ENCODE data around the gene TALDO1. TPM values are rescaled to one million over a fixed set of nuclear protein-coding genes. Genes with fewer than 3 reads are reported as not detected.

Gene TALDO1
- total and polyA plus RNA-seq, 10 donors, result 108 to 292 (median 208) TPM

DNA sequence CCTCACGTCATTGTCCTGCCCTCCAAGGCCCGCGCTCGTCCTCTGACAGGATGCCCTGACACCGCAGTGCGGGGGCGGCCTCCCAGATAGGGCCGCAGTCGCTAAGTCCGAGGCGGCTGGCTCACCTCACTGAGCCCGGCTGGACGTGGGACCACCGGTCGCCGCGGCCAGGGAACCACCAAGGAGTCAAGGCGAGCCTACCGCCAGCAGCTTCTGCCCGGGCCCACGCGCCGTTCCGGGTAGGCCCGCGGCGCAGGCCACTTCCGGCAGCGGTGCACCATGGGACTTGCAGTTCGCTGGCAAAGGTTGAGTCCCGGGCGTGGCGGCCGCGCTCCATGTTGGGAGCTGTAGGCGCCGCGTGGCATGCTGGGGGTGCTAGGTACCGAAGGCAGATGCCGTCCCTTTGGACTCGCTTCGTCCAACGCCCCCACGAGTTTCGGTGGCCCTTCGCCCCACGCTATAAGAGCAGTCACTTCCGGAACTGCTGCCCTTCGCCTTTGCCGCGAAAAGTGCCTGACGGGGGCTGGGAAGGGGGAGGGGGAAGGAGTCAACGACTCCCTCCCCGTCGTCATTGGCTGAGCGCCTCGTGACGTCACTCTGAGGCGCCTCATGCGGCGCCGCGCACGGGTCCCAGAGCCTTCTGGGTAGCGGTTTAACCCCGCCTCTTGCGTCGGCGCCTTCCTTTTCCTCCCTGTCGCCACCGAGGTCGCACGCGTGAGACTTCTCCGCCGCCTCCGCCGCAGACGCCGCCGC is 62.2 kb downstream of the TALDO1 start, which contains the start of gene RPLP2:
RPLP2 (plus strand) TSS at position 681 of the 753 bp plus-strand sequence. CDS start 268 bp downstream, outside the sequence.
- WGBS, 5 donors, result 0 to 1% (median 0%) methylated on average over 25 to 81 of the region's 81 CpGs
- peak; percentile 94 to 99 (median 97) for TF ChIP-seq POLR2AphosphoS5 (IDR thresholded peaks at IDR 0.05)
- peak; percentile 68 to 97 (median 85) for TF ChIP-seq POLR2A (IDR thresholded peaks at IDR 0.05)
- TF ChIP-seq, protein P1, sequence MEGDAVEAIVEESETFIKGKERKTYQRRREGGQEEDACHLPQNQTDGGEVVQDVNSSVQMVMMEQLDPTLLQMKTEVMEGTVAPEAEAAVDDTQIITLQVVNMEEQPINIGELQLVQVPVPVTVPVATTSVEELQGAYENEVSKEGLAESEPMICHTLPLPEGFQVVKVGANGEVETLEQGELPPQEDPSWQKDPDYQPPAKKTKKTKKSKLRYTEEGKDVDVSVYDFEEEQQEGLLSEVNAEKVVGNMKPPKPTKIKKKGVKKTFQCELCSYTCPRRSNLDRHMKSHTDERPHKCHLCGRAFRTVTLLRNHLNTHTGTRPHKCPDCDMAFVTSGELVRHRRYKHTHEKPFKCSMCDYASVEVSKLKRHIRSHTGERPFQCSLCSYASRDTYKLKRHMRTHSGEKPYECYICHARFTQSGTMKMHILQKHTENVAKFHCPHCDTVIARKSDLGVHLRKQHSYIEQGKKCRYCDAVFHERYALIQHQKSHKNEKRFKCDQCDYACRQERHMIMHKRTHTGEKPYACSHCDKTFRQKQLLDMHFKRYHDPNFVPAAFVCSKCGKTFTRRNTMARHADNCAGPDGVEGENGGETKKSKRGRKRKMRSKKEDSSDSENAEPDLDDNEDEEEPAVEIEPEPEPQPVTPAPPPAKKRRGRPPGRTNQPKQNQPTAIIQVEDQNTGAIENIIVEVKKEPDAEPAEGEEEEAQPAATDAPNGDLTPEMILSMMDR (IDR thresholded peaks at IDR 0.05 in 8 of 11, conservative IDR thresholded peaks at IDR 0.05 in 3 of 11), result peak in 4 of 11 experiments; percentile 6 to 33 (median 23)
- Histone ChIP-seq H3K9me3 (no peaks in the 10 kb centered on the region), H3K27ac (peak within 1 kb of the TSS; percentile 92 to 96 (median 96)), H3K36me3 (peaks cover 0 to 34% (median 31%) of the 10 kb centered on the region in 6 donors), H3K4me1 (peaks cover 20 to 72% (median 53%) of the 10 kb centered on the region in 6 donors), H3K27me3 (replicated peaks in 1 of 7) (no peaks in the 10 kb centered on the region), H3K4me3 (peak within 1 kb of the TSS; percentile 78 to 99 (median 90))
- intact Hi-C loops (cut with DNase I; ENCODE audit: low total_unique reads), result no loop called here
- DNase-seq, result peak; percentile 100

DNA sequence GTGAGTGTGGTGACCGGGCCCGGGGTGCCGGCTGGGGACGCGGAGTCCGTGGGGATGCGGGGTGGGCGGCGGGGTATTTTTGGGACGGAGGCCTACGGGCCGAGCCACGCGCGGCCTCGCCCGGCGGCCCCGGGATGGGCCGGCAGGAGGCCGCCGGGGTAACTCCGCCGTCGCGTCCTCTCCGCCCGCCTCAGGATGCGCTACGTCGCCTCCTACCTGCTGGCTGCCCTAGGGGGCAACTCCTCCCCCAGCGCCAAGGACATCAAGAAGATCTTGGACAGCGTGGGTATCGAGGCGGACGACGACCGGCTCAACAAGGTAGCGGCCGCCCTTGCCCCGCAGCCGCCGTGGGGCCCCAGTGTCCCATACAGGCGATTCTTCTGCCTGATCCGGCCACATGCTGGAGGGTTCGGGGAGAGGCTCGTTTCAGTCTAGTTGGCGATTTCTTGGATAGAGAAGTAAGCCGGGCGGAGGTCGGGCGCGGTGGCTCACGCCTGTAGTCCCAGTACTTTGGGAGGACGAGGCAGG is 62.8 kb downstream of the TALDO1 start:
- intact Hi-C loops (cut with DNase I; ENCODE audit: low total_unique reads), result no loop called here
- WGBS, 5 donors, result 0 to 1% (median 1%) methylated on average over 12 to 55 of the region's 55 CpGs
- Histone ChIP-seq H3K27me3 (replicated peaks in 1 of 7) (no peaks in the 10 kb centered on the region), H3K4me1 (peaks cover 16 to 66% (median 47%) of the 10 kb centered on the region in 6 donors), H3K36me3 (peaks cover 0 to 41% (median 31%) of the 10 kb centered on the region in 6 donors), H3K9me3 (no peaks in the 10 kb centered on the region), H3K27ac (peak overlapping the region; percentile 92 to 96 (median 96)), H3K4me3 (peak overlapping the region; percentile 78 to 99 (median 90))
- no peak for TF ChIP-seq POLR2AphosphoS5 (IDR thresholded peaks at IDR 0.05)
- TF ChIP-seq, protein P1 (IDR thresholded peaks at IDR 0.05 in 8 of 11, conservative IDR thresholded peaks at IDR 0.05 in 3 of 11), result peak in 5 of 11 experiments; percentile 1 to 11 (median 4)
- TF ChIP-seq POLR2A (IDR thresholded peaks at IDR 0.05), result no peak
- no peak for DNase-seq

DNA sequence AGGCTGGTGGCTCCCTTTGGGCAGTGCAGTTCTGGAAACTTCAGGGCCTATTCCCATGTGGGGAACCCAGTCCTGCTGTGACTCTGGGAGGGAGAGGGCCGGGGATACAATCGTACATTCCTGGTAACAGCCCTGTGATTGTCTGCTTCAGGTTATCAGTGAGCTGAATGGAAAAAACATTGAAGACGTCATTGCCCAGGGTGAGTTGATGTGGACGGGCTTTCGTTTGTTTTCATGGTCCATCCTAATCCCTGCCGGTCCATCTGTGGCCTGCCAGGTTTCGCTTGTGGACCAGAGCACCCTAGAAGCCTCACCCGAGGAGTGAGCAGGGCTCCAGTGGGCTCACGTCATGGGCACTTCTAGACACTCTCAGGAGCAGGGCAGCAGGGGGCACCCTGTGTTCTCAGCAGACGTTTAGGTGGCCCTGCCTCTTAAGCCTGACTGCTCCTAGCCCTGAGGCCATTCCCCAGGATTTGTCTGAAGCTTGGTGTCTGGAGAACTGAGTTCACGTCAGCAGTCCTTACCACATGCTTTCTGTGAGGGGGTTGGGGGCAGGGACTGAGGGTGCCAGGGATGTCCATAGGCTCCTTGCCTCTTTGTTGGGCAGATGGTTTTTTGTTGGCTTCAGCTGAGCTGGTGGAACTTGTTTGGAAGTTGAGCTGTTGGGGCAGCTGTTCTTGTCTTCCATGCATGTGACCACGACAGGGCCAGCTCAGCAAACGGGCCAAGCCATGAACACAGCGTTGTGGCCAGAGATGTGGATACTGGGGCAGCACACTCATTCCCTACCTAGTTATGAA is 64.4 kb downstream of the TALDO1 start:
- no peak for DNase-seq
- H3K27ac ChIP-seq, result no peak overlapping the region
- TF ChIP-seq, protein P1 (IDR thresholded peaks at IDR 0.05 in 8 of 11, conservative IDR thresholded peaks at IDR 0.05 in 3 of 11), result no peak
- TF ChIP-seq POLR2A (IDR thresholded peaks at IDR 0.05) (no peak), POLR2AphosphoS5 (IDR thresholded peaks at IDR 0.05) (no peak)
- no peaks in the 10 kb centered on the region for H3K9me3 ChIP-seq
- peak overlapping the region in 1 of 8 donors; percentile 99 for H3K4me3 ChIP-seq
- peaks cover 16 to 53% (median 39%) of the 10 kb centered on the region in 6 donors for H3K4me1 ChIP-seq
- WGBS, 5 donors, result 66 to 79% (median 74%) methylated on average over 12 to 14 of the region's 14 CpGs
- no peaks in the 10 kb centered on the region for H3K27me3 ChIP-seq (replicated peaks in 1 of 7)
- intact Hi-C loops (cut with DNase I; ENCODE audit: low total_unique reads), result no loop called here
- H3K36me3 ChIP-seq, result peaks cover 0 to 48% (median 31%) of the 10 kb centered on the region in 6 donors

All from spleen (tissue), 11 donors.